OCI-LY3 (cell line): ENCODE measurements around the gene GREM2.

Source experiments
- H2AFZ ChIP-seq: fragments of 200-600, 300-600 bp; shearing (Covaris generic); 2 replicates; pipeline ENCODE4 v1.6.0; 2014; ENCODE audit warnings: antibody characterized with exemption, low read depth, low read length
- H3K27ac ChIP-seq: fragments of 200-600, 300-600 bp; sonication (generic); 2 replicates; pipeline ENCODE4 v1.5.1; 2014; ENCODE audit warnings: mild to moderate bottlenecking, low read length, moderate library complexity, mixed read lengths
- H3K27me3 ChIP-seq: fragments of 200-600, 300-600 bp; sonication (generic); 2 replicates; pipeline ENCODE4 v1.6.1; 2014; ENCODE audit warnings: low read depth, low read length, mixed read lengths
- H3K36me3 ChIP-seq: fragments of 200-600, 300-600 bp; sonication (generic); replicated peaks from 2 replicates; pipeline ENCODE3; 2014; ENCODE audit warnings: low read depth, low read length, mixed read lengths
- H3K4me1 ChIP-seq: fragments of 300-600, 200-600 bp; sonication (generic); 2 replicates; pipeline ENCODE4 v1.6.1; 2014; ENCODE audit warnings: low read length, mixed read lengths
- H3K4me2 ChIP-seq: fragments of 200-600, 300-600 bp; sonication (generic); 2 replicates; pipeline ENCODE4 v1.6.1; 2014; ENCODE audit warnings: low read length, mixed read lengths
- H3K4me3 ChIP-seq: fragments of 300-600, 200-600 bp; sonication (generic); 2 replicates; pipeline ENCODE4 v1.5.1; 2014; ENCODE audit warnings: antibody characterized with exemption, mild to moderate bottlenecking, low read length, moderate library complexity
- H3K79me2 ChIP-seq: fragments of 300-600, 200-600 bp; shearing (Covaris generic); 2 replicates; pipeline ENCODE4 v1.6.1; 2014; ENCODE audit warnings: mild to moderate bottlenecking, low read length, mixed read lengths
- H3K9ac ChIP-seq: fragments of 300-600, 200-600 bp; shearing (Covaris generic); 2 replicates; pipeline ENCODE4 v1.6.0; 2014; ENCODE audit warnings: mild to moderate bottlenecking, low read length, moderate library complexity
- H3K9me3 ChIP-seq: fragments of 200-600, 300-600 bp; shearing (Covaris generic); 2 replicates; pipeline ENCODE4 v1.6.1; 2014; ENCODE audit warnings: low read length, mixed read lengths; ENCODE audit not compliant: insufficient read depth
- H4K20me1 ChIP-seq: fragments of 200-600, 300-600 bp; sonication (generic); 2 replicates; pipeline ENCODE4 v1.6.1; 2016; ENCODE audit warnings: low read length, mixed read lengths; ENCODE audit not compliant: insufficient read depth
- CTCF ChIP-seq: fragments of 200-600, 300-600 bp; sonication (generic); IDR thresholded peaks from 2 replicates; pipeline ENCODE4 v1.5.1; 2014; ENCODE audit warnings: antibody characterized with exemption, low read length, low read depth
- EZH2phosphoT487 ChIP-seq: fragments of 200-600 bp; shearing (Covaris generic); IDR thresholded peaks from 2 replicates; pipeline ENCODE4 v1.6.1; 2018; ENCODE audit warnings: antibody characterized with exemption, mixed run types, low read depth

The GREM2 gene

GRCh38 chr1:240589585-240590110 lies 22.3 kb downstream of the GREM2 start:
- no peaks in the 10 kb centered on the region for H4K20me1 ChIP-seq
- no peak overlapping the region for H3K27ac ChIP-seq
- no peaks in the 10 kb centered on the region for H3K36me3 ChIP-seq
- no peak overlapping the region for H2AFZ ChIP-seq
- H3K4me1 ChIP-seq: no peaks in the 10 kb centered on the region
- H3K79me2 ChIP-seq: no peaks in the 10 kb centered on the region
- no peak overlapping the region for H3K4me3 ChIP-seq
- H3K9ac ChIP-seq: no peak overlapping the region
- no peaks in the 10 kb centered on the region for H3K9me3 ChIP-seq
- H3K4me2 ChIP-seq: no peak overlapping the region
- H3K27me3 ChIP-seq: no peaks in the 10 kb centered on the region
- TF ChIP-seq EZH2phosphoT487: no peak
- no peak for TF ChIP-seq CTCF

DNA sequence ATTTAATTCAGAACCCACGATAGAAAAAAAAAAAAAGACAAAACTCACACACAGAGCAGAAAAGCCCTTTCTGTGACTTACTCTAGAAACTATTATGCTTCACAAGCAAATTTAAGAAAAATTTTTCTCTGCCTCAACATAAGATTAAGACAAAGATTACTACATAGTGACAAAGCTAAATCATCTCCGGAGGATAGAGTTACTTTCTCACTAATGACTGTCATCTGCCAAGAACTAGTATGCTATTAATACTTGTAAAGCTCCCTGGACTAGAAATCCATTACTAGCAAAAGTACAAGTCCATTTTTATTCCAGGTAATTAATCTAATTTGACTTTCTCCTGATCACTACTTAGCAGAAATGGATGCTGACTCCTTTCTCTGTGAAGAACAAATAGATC lies 25.9 kb downstream of the GREM2 start:
- no peaks in the 10 kb centered on the region for H3K27me3 ChIP-seq
- no peaks in the 10 kb centered on the region for H4K20me1 ChIP-seq
- H3K9me3 ChIP-seq: no peaks in the 10 kb centered on the region
- no peak overlapping the region for H3K4me3 ChIP-seq
- no peak for TF ChIP-seq EZH2phosphoT487
- no peak for TF ChIP-seq CTCF
- H3K36me3 ChIP-seq: no peaks in the 10 kb centered on the region
- no peak overlapping the region for H2AFZ ChIP-seq
- no peak overlapping the region for H3K9ac ChIP-seq
- no peaks in the 10 kb centered on the region for H3K79me2 ChIP-seq
- no peak overlapping the region for H3K27ac ChIP-seq
- H3K4me2 ChIP-seq: no peak overlapping the region
- peaks cover 6% of the 10 kb centered on the region for H3K4me1 ChIP-seq

- TF ChIP-seq CTCF (no peak), EZH2phosphoT487 (no peak)
- H3K4me2 ChIP-seq: no peak overlapping the region
- H3K79me2 ChIP-seq: no peaks in the 10 kb centered on the region
- H3K27me3 ChIP-seq: peaks cover 6% of the 10 kb centered on the region; the same call in 1 of the 2 replicates
- no peaks in the 10 kb centered on the region for H3K9me3 ChIP-seq
- no peak overlapping the region for H3K27ac ChIP-seq
- H3K4me1 ChIP-seq: peaks cover 6% of the 10 kb centered on the region
- no peak overlapping the region for H3K4me3 ChIP-seq
- H4K20me1 ChIP-seq: no peaks in the 10 kb centered on the region
- no peak overlapping the region for H3K9ac ChIP-seq
- no peaks in the 10 kb centered on the region for H3K36me3 ChIP-seq
- no peak overlapping the region for H2AFZ ChIP-seq
Observed at GRCh38 chr1:240582953-240583352, 29.0 kb downstream of the GREM2 start.

DNA sequence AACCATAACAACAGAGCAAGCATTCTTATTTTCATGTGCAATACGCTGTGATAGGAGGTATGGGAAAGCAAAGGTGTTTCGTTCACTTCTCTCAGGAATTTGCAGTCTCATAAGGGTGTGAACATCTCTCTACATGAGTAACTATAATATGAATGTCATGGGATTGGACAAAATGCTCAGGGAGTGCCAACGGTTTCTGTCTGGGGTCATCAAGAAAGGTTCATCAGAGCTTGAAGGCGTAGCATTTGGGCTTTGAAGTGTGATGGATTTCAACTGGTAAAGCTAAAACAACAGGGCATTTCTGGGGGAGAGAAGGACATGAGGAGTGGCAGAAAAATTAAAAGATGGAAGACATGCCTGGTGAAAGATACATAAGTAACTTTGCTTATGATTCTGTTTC lies 32.4 kb downstream of the GREM2 start:
- H3K79me2 ChIP-seq: no peaks in the 10 kb centered on the region
- no peak overlapping the region for H3K9ac ChIP-seq
- H4K20me1 ChIP-seq: no peaks in the 10 kb centered on the region
- peaks cover 5% of the 10 kb centered on the region; the same call in 1 of the 2 replicates for H3K9me3 ChIP-seq
- TF ChIP-seq CTCF: no peak
- no peak for TF ChIP-seq EZH2phosphoT487
- H3K4me2 ChIP-seq: no peak overlapping the region
- no peak overlapping the region for H3K4me3 ChIP-seq
- H2AFZ ChIP-seq: no peak overlapping the region
- H3K4me1 ChIP-seq: peaks cover 22% of the 10 kb centered on the region
- no peak overlapping the region for H3K27ac ChIP-seq
- H3K27me3 ChIP-seq: peaks cover 6% of the 10 kb centered on the region; the same call in 1 of the 2 replicates
- peaks cover 8% of the 10 kb centered on the region for H3K36me3 ChIP-seq
